HEK293 (cell line): ENCODE data around the gene HPDL.

Source experiments
- CTCF ChIA-PET: fragments of 350-600 bp; formaldehyde crosslinking; extraction: SDS; loops from one replicate; lab custom pipeline; 2021; ENCODE audit warnings: antibody characterized with exemption; lab: Yijun Ruan, JAX
- POLR2A ChIA-PET: fragments of 300-600 bp; formaldehyde crosslinking; extraction: SDS; loops from one replicate; lab custom pipeline; 2020; ENCODE audit warnings: antibody characterized with exemption, inconsistent platforms; lab: Yijun Ruan, JAX
- H3K27ac ChIP-seq: fragments of 200-500 bp; sonication (Bioruptor generic); 2 replicates; pipeline ENCODE4 v1.5.1; 2014; ENCODE audit warnings: low read depth, low read length, control low read depth, inconsistent platforms; ENCODE audit errors: extremely low read depth
- H3K36me3 ChIP-seq, 2 experiments: fragments of 200-500 bp in 1 of 2; sonication (Bioruptor generic) in 1 of 2; 1 replicate in 1 of 2; 2 replicates in 1 of 2; pipeline ENCODE4 v1.5.1; 2014 to 2017; ENCODE audit warnings: inconsistent platforms in 2 of 2, low read length in 2 of 2; ENCODE audit not compliant: control insufficient read depth in 2 of 2, insufficient read depth in 1 of 2
- H3K4me1 ChIP-seq: fragments of 200-500 bp; sonication (Bioruptor generic); 2 replicates; pipeline ENCODE4 v1.5.1; 2014; ENCODE audit warnings: mild to moderate bottlenecking, low read length, inconsistent platforms; ENCODE audit not compliant: control insufficient read depth, insufficient read depth
- H3K4me3 ChIP-seq: 2 replicates; pipeline ENCODE4 v1.5.1; 2011; ENCODE audit warnings: low read depth, mild to moderate bottlenecking, control low read depth, low read length, moderate library complexity
- H3K9me3 ChIP-seq: fragments of 200-500 bp; sonication (Bioruptor generic); 2 replicates; pipeline ENCODE4 v1.5.1; 2014; ENCODE audit warnings: low read depth, low read length, inconsistent platforms; ENCODE audit not compliant: control insufficient read depth, insufficient read depth
- HOXA7 ChIP-seq: sonication (generic); formaldehyde crosslinking; IDR thresholded peaks from 2 replicates; pipeline ENCODE4 v1.8.1; 2022; ENCODE audit warnings: missing genetic modification reagents, borderline replicate concordance
- MEIS1 ChIP-seq: sonication (generic); formaldehyde crosslinking; IDR thresholded peaks from 2 replicates; pipeline ENCODE4 v1.8.1; 2022; ENCODE audit warnings: missing genetic modification reagents, mild to moderate bottlenecking, borderline replicate concordance
- PRDM1 ChIP-seq: fragments of 450-650 bp; formaldehyde crosslinking; IDR thresholded peaks from 2 replicates; pipeline ENCODE4; 2016; ENCODE audit warnings: missing biosample characterization, missing genetic modification characterization
- ZBTB21 ChIP-seq: fragments of 450-650 bp; formaldehyde crosslinking; IDR thresholded peaks from 2 replicates; pipeline ENCODE4 v1.5.1; 2017; ENCODE audit warnings: missing biosample characterization, missing genetic modification characterization
- ZIC2 ChIP-seq: fragments of 450-650 bp; formaldehyde crosslinking; IDR thresholded peaks from 2 replicates; pipeline ENCODE4 v1.5.1; 2016; ENCODE audit warnings: missing biosample characterization, missing genetic modification characterization
- ZNF169 ChIP-seq: fragments of 450-650 bp; formaldehyde crosslinking; IDR thresholded peaks from 2 replicates; pipeline ENCODE4 v1.5.1; 2016; ENCODE audit warnings: missing biosample characterization, missing genetic modification characterization
- ZNF426 ChIP-seq: fragments of 450-650 bp; formaldehyde crosslinking; IDR thresholded peaks from 2 replicates; pipeline ENCODE4 v1.5.1; 2017; ENCODE audit warnings: missing biosample characterization, missing genetic modification characterization, mild to moderate bottlenecking, inconsistent platforms, moderate library complexity
- ZNF624 ChIP-seq: fragments of 450-650 bp; formaldehyde crosslinking; IDR thresholded peaks from 2 replicates; pipeline ENCODE4 v1.5.1; 2017; ENCODE audit warnings: missing biosample characterization, missing genetic modification characterization
- ZNF626 ChIP-seq: fragments of 450-650 bp; sonication (Bioruptor Pico); formaldehyde crosslinking; IDR thresholded peaks from 2 replicates; pipeline ENCODE4 v1.5.1; 2018; ENCODE audit warnings: missing biosample characterization, missing genetic modification characterization, inconsistent platforms
- ZNF670 ChIP-seq: fragments of 450-650 bp; formaldehyde crosslinking; IDR thresholded peaks from 2 replicates; pipeline ENCODE4 v1.5.1; 2016; ENCODE audit warnings: missing biosample characterization, missing genetic modification characterization, low read depth
- ZNF747 ChIP-seq: fragments of 450-650 bp; formaldehyde crosslinking; IDR thresholded peaks from 2 replicates; pipeline ENCODE4 v1.5.1; 2016; ENCODE audit warnings: missing biosample characterization, missing genetic modification characterization
- ZNF768 ChIP-seq: fragments of 450-650 bp; formaldehyde crosslinking; IDR thresholded peaks from 2 replicates; pipeline ENCODE4 v1.5.1; 2018; ENCODE audit warnings: missing biosample characterization, mild to moderate bottlenecking, missing genetic modification characterization
- TF ChIP-seq, protein P1 (sequence below): fragments of 450-650 bp; IDR thresholded peaks from 2 replicates; pipeline ENCODE4 v1.5.1; 2018; ENCODE audit warnings: missing biosample characterization, missing genetic modification characterization
- TF ChIP-seq, protein P2 (sequence below): fragments of 450-650 bp; formaldehyde crosslinking; IDR thresholded peaks from 2 replicates; pipeline ENCODE4 v1.5.1; 2016; ENCODE audit warnings: missing biosample characterization, missing genetic modification characterization
- TF ChIP-seq, protein P3 (sequence below): fragments of 450-650 bp; formaldehyde crosslinking; conservative IDR thresholded peaks from 2 replicates; pipeline ENCODE4 v1.5.1; 2016; ENCODE audit warnings: low read depth, missing biosample characterization, missing genetic modification characterization
- TF ChIP-seq, protein P4 (sequence below): fragments of 450-650 bp; formaldehyde crosslinking; IDR thresholded peaks from 2 replicates; pipeline ENCODE4 v1.5.1; 2017; ENCODE audit warnings: missing biosample characterization, missing genetic modification characterization
- TF ChIP-seq, protein P5 (sequence below): fragments of 450-650 bp; formaldehyde crosslinking; IDR thresholded peaks from 2 replicates; pipeline ENCODE4 v1.5.1; 2016; ENCODE audit warnings: missing biosample characterization, missing genetic modification characterization, borderline replicate concordance

The HPDL gene

DNA sequence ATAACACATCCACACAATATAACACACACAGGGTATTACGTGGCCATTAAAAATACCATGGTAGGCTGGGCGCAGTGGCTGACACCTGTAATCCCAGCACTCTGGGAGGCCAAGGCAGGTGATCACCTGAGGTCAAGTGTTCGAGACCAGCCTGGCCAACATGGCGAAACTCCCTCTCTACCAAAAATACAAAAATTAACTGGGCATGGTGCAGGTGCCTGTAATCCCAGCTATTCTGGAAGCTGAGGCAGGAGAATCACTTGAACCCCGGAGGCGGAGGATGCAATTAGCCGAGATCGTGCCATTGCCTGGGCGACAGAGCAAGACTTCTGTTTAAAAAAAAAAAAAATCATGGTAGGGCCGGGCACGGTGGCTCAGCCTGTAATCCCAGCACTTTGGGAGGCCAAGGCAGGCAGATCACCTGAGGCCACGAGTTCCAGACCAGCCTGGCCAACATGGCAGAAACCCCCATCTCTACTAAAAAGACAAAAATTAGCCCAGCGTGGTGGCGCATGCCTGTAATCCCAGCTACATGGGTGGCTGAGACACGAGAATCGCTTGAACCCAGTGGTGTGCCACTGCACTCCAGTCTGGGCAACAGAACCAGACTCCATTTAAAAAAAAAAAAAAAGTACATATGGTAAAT lies 24.1 kb upstream of the HPDL start (continued):
- TF ChIP-seq ZNF670 (tag by site-specific recombination) = no peak
- TF ChIP-seq, protein P1, sequence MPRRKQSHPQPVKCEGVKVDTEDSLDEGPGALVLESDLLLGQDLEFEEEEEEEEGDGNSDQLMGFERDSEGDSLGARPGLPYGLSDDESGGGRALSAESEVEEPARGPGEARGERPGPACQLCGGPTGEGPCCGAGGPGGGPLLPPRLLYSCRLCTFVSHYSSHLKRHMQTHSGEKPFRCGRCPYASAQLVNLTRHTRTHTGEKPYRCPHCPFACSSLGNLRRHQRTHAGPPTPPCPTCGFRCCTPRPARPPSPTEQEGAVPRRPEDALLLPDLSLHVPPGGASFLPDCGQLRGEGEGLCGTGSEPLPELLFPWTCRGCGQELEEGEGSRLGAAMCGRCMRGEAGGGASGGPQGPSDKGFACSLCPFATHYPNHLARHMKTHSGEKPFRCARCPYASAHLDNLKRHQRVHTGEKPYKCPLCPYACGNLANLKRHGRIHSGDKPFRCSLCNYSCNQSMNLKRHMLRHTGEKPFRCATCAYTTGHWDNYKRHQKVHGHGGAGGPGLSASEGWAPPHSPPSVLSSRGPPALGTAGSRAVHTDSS (tag by site-specific recombination) = no peak
- no peak for TF ChIP-seq ZNF626 (tag by site-specific recombination)
- no peak for TF ChIP-seq PRDM1 (tag by site-specific recombination)

DNA sequence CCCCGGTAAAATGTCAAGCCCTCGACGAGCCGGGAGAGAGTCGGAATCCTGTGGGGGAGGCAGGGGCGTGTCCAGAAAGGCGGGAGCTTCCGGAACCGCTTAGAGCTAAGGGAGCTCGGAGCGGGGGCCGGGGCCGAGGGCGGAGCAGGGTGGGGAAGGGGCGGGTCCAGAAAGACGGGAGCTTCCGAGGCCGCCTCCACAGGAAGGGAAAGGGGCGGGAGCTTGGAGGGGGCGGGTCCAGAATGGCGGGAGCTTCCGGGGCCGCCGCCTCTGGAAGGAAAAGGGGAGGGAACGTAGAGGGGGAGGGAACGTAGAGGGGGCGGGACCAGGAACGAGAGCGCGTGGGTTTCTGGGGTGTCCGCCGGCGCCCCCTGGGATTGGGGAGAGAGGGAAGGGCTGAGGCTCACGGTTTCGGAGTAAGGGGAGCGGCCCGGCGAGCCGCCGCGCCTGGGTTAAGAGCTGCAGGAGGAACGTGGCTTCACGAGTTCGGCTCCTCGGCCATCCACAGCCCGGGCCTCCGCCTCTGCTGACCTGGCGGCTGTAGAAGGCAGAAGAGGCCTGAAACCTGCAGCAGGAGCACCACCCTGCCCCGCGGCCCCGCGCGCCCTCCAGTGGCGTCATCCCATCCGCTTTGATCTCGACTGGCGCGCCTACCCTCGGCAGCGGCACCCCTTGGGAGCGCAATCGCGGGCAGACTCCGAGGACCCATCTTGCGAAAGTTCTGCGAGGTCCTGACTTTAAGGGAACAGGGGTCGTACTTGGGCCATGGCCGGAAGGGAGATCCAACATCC lies 23.0 kb upstream of the HPDL start:
- H3K4me3 ChIP-seq = peak overlapping the region; percentile 78
- peaks cover 5% of the 10 kb centered on the region; the same call in 1 of the 2 replicates for H3K4me1 ChIP-seq
- H3K9me3 ChIP-seq = no peaks in the 10 kb centered on the region
- peak overlapping the region; percentile 70 for H3K27ac ChIP-seq
- CTCF ChIA-PET = interaction anchor here (0.6 to 13.3 kb wide), 16 partner anchors 11 to 1302 kb away, joined by 3 to 304 read pairs (median 4); partner anchors contain the start of genes BEST4, HECTD3, MUTYH and TESK2
- POLR2A ChIA-PET = interaction anchor here (0.6 to 3.0 kb wide), 53 partner anchors 11 to 979 kb away, joined by 3 to 83 read pairs (median 5); partner anchors contain the start of genes BTBD19, CCDC163, DYNLT4 and EIF2B3
- H3K36me3 ChIP-seq = no peaks in the 10 kb centered on the region
- no peak for TF ChIP-seq HOXA7 (CRISPR knock-in tag)
- TF ChIP-seq, protein P2, sequence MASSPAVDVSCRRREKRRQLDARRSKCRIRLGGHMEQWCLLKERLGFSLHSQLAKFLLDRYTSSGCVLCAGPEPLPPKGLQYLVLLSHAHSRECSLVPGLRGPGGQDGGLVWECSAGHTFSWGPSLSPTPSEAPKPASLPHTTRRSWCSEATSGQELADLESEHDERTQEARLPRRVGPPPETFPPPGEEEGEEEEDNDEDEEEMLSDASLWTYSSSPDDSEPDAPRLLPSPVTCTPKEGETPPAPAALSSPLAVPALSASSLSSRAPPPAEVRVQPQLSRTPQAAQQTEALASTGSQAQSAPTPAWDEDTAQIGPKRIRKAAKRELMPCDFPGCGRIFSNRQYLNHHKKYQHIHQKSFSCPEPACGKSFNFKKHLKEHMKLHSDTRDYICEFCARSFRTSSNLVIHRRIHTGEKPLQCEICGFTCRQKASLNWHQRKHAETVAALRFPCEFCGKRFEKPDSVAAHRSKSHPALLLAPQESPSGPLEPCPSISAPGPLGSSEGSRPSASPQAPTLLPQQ = peak; percentile 86
- no peak for TF ChIP-seq ZNF624 (tag by site-specific recombination)
- TF ChIP-seq, protein P3, sequence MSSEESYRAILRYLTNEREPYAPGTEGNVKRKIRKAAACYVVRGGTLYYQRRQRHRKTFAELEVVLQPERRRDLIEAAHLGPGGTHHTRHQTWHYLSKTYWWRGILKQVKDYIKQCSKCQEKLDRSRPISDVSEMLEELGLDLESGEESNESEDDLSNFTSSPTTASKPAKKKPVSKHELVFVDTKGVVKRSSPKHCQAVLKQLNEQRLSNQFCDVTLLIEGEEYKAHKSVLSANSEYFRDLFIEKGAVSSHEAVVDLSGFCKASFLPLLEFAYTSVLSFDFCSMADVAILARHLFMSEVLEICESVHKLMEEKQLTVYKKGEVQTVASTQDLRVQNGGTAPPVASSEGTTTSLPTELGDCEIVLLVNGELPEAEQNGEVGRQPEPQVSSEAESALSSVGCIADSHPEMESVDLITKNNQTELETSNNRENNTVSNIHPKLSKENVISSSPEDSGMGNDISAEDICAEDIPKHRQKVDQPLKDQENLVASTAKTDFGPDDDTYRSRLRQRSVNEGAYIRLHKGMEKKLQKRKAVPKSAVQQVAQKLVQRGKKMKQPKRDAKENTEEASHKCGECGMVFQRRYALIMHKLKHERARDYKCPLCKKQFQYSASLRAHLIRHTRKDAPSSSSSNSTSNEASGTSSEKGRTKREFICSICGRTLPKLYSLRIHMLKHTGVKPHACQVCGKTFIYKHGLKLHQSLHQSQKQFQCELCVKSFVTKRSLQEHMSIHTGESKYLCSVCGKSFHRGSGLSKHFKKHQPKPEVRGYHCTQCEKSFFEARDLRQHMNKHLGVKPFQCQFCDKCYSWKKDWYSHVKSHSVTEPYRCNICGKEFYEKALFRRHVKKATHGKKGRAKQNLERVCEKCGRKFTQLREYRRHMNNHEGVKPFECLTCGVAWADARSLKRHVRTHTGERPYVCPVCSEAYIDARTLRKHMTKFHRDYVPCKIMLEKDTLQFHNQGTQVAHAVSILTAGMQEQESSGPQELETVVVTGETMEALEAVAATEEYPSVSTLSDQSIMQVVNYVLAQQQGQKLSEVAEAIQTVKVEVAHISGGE = peak; percentile 88
- no peak for TF ChIP-seq MEIS1 (CRISPR knock-in tag)
- peak; percentile 63; the same call in 1 of the 2 replicates for TF ChIP-seq ZNF169 (tag by site-specific recombination)
- TF ChIP-seq ZBTB21 (tag by site-specific recombination) = peak; percentile 86
- TF ChIP-seq, protein P4, sequence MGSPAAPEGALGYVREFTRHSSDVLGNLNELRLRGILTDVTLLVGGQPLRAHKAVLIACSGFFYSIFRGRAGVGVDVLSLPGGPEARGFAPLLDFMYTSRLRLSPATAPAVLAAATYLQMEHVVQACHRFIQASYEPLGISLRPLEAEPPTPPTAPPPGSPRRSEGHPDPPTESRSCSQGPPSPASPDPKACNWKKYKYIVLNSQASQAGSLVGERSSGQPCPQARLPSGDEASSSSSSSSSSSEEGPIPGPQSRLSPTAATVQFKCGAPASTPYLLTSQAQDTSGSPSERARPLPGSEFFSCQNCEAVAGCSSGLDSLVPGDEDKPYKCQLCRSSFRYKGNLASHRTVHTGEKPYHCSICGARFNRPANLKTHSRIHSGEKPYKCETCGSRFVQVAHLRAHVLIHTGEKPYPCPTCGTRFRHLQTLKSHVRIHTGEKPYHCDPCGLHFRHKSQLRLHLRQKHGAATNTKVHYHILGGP (tag by site-specific recombination) = no peak
- TF ChIP-seq, protein P5, sequence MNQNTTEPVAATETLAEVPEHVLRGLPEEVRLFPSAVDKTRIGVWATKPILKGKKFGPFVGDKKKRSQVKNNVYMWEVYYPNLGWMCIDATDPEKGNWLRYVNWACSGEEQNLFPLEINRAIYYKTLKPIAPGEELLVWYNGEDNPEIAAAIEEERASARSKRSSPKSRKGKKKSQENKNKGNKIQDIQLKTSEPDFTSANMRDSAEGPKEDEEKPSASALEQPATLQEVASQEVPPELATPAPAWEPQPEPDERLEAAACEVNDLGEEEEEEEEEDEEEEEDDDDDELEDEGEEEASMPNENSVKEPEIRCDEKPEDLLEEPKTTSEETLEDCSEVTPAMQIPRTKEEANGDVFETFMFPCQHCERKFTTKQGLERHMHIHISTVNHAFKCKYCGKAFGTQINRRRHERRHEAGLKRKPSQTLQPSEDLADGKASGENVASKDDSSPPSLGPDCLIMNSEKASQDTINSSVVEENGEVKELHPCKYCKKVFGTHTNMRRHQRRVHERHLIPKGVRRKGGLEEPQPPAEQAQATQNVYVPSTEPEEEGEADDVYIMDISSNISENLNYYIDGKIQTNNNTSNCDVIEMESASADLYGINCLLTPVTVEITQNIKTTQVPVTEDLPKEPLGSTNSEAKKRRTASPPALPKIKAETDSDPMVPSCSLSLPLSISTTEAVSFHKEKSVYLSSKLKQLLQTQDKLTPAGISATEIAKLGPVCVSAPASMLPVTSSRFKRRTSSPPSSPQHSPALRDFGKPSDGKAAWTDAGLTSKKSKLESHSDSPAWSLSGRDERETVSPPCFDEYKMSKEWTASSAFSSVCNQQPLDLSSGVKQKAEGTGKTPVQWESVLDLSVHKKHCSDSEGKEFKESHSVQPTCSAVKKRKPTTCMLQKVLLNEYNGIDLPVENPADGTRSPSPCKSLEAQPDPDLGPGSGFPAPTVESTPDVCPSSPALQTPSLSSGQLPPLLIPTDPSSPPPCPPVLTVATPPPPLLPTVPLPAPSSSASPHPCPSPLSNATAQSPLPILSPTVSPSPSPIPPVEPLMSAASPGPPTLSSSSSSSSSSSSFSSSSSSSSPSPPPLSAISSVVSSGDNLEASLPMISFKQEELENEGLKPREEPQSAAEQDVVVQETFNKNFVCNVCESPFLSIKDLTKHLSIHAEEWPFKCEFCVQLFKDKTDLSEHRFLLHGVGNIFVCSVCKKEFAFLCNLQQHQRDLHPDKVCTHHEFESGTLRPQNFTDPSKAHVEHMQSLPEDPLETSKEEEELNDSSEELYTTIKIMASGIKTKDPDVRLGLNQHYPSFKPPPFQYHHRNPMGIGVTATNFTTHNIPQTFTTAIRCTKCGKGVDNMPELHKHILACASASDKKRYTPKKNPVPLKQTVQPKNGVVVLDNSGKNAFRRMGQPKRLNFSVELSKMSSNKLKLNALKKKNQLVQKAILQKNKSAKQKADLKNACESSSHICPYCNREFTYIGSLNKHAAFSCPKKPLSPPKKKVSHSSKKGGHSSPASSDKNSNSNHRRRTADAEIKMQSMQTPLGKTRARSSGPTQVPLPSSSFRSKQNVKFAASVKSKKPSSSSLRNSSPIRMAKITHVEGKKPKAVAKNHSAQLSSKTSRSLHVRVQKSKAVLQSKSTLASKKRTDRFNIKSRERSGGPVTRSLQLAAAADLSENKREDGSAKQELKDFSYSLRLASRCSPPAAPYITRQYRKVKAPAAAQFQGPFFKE (tag by site-specific recombination) = peak; percentile 87; the same call in 1 of the 2 replicates
- no peak for TF ChIP-seq ZNF768
- TF ChIP-seq ZNF747 = no peak
- no peak for TF ChIP-seq ZNF426 (tag by site-specific recombination)
- peak; percentile 70 for TF ChIP-seq ZIC2 (tag by site-specific recombination)
